ENCODE measurements around the gene PRR33. TPM values are rescaled to one million over a fixed set of nuclear protein-coding genes. Genes with fewer than 3 reads are reported as not detected.

Gene PRR33
- total RNA-seq, 4 donors from 2014 or later = not detected

DNA sequence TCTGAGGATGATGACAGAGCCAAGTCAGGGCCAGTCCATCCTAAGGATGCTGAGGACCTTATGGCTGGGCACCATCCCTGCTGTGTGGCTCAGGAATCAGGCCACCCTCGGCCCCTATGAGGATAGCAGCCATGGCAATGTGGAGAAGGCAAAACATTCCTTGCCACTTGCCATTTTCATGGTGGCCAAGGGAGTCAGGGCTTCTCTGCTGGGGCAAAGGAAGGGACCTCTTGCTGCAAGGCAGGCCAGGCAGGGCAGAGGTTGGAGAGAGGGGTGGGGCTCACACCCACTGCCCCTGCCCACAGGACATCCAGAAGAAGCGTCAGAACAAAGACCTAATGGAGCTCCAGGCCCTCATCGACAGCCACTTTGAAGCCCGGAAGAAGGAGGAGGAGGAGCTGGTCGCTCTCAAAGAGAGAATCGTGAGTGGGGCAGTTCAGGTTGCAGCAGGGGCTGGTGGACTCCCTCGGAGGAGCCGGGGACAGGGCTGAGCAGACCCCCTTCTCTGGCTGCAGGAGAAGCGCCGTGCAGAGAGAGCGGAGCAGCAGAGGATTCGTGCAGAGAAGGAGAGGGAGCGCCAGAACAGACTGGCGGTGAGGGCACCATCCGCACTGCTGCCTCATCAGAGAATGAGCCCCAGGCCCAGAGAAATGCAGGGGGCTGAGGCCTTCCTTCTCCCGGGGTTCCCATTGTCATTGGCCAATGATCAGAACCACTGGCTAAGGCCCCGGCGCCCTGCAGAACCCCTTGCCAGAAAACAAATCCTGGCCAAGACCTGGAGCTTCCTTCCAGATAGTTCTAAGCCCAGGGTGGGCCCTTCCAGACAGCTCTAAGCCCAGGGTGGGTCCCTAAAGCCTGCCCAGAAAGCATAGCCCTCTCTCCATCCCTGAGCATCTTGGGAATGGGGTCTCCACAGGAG lies 42.0 kb upstream of the PRR33 start:
- WGBS, 2 donors (ENCODE audit: low coverage in 1 of 2) = 60 to 96% methylated on average over 2 to 10 of the region's 18 CpGs
- no peak for TF ChIP-seq EP300 (IDR thresholded peaks at IDR 0.05)
- no peak for TF ChIP-seq POLR2A (IDR thresholded peaks at IDR 0.05)
- TF ChIP-seq, protein P1, sequence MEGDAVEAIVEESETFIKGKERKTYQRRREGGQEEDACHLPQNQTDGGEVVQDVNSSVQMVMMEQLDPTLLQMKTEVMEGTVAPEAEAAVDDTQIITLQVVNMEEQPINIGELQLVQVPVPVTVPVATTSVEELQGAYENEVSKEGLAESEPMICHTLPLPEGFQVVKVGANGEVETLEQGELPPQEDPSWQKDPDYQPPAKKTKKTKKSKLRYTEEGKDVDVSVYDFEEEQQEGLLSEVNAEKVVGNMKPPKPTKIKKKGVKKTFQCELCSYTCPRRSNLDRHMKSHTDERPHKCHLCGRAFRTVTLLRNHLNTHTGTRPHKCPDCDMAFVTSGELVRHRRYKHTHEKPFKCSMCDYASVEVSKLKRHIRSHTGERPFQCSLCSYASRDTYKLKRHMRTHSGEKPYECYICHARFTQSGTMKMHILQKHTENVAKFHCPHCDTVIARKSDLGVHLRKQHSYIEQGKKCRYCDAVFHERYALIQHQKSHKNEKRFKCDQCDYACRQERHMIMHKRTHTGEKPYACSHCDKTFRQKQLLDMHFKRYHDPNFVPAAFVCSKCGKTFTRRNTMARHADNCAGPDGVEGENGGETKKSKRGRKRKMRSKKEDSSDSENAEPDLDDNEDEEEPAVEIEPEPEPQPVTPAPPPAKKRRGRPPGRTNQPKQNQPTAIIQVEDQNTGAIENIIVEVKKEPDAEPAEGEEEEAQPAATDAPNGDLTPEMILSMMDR (IDR thresholded peaks at IDR 0.05) = no peak
- TF ChIP-seq POLR2AphosphoS5 (IDR thresholded peaks at IDR 0.05) = no peak

DNA sequence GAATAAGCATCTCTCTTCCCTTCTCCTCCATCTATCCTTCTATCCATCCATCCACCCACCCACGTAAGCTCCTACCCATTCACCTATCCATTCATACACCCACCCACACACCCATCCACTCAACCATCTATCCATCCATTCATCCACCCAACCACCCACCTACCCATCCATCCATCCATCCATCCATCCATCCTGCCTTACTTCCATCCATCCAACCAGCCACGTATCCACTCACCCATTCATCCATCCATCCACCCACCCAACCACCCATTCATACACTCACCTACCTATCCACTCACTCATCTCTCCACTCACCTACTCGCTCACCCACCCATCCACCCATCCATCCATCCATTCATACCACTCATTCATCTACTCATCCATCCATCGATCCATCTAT lies 41.0 kb upstream of the PRR33 start:
- 97 to 100% methylated on average over 4 of the region's 4 CpGs for WGBS, 2 donors (ENCODE audit: low coverage in 1 of 2)
- Histone ChIP-seq H3K4me1 (peaks cover 0 to 21% (median 7%) of the 10 kb centered on the region in 3 donors), H3K36me3 (no peaks in the 10 kb centered on the region), H3K9me3 (no peaks in the 10 kb centered on the region), H3K4me3 (no peak overlapping the region), H3K27ac (peak overlapping the region in 1 of 4 donors; percentile 74), H3K27me3 (peaks cover 3% of the 10 kb centered on the region)
- no peak for ATAC-seq
- no peak for TF ChIP-seq POLR2A (IDR thresholded peaks at IDR 0.05)

More for the DNA sequence above, 42.0 kb upstream of the PRR33 start:
- no peak overlapping the region for H3K4me3 ChIP-seq
- H3K4me1 ChIP-seq = peaks cover 0 to 17% (median 0%) of the 10 kb centered on the region in 3 donors
- ATAC-seq = no peak
- no peaks in the 10 kb centered on the region for H3K9me3 ChIP-seq
- H3K27ac ChIP-seq = no peak overlapping the region
- peaks cover 13% of the 10 kb centered on the region for H3K27me3 ChIP-seq
- no peaks in the 10 kb centered on the region for H3K36me3 ChIP-seq

- H3K27ac ChIP-seq = peak overlapping the region in 2 of 4 donors; percentile 14 to 74
- no peak overlapping the region for H3K4me3 ChIP-seq
- no peaks in the 10 kb centered on the region for H3K27me3 ChIP-seq
- H3K9me3 ChIP-seq = no peaks in the 10 kb centered on the region
- ATAC-seq = no peak
- TF ChIP-seq POLR2AphosphoS5 (IDR thresholded peaks at IDR 0.05) (no peak), POLR2A (IDR thresholded peaks at IDR 0.05) (no peak), EP300 (IDR thresholded peaks at IDR 0.05) (no peak)
- TF ChIP-seq, protein P1 (IDR thresholded peaks at IDR 0.05) = no peak
- WGBS, 2 donors (ENCODE audit: low coverage in 1 of 2) = 68 to 71% methylated on average over 1 to 5 of the region's 11 CpGs
- H3K4me1 ChIP-seq = peaks cover 0 to 26% (median 12%) of the 10 kb centered on the region in 3 donors
- no peaks in the 10 kb centered on the region for H3K36me3 ChIP-seq
Observed at GRCh38 chr11:1932105-1932480, 40.4 kb upstream of the PRR33 start.

DNA sequence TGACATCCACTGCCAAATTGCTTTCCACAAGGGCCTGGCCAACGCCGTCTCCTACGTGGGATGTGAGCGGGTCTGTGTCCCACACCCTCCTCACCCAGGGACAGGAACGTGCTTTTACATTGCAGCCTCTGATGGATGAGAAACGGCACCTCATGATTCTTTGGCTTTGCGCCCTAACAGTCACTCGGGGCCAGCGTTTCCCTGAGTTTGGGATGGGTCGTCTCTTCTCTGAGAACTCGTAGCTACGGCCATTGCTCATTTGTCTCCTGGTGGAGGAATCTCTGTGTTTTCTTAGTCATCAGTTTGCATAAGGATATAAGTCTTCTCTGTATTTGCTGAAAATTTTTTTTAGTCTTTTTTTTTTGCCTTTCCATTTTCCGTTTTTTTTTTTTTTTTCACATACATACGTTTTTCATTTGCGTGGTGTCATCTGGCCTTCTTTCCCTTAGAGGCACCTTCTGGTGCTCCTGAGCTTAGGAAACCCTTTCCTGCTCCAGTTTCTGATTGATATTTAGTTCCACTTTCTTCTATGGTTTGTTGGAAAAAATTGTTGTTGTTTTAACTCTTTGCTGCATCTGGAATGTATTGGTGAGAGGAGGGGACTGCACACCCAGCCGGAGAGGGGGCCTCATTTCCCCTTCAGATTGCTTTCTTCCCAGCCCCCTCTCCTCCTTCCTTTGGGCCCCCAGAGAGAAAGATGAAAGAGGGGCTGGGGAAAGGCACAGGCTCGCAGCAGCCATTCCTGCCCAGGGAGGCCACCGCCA lies 39.8 kb upstream of the PRR33 start:
- Histone ChIP-seq H3K4me1 (peaks cover 0 to 32% (median 16%) of the 10 kb centered on the region in 3 donors), H3K27ac (peak overlapping the region in 2 of 4 donors; percentile 14 to 74), H3K4me3 (no peak overlapping the region), H3K9me3 (no peaks in the 10 kb centered on the region), H3K27me3 (no peaks in the 10 kb centered on the region), H3K36me3 (no peaks in the 10 kb centered on the region)
- 24 to 31% methylated on average over 11 to 15 of the region's 18 CpGs for WGBS, 2 donors (ENCODE audit: low coverage in 1 of 2)
- TF ChIP-seq, protein P1 (IDR thresholded peaks at IDR 0.05) = no peak
- TF ChIP-seq EP300 (IDR thresholded peaks at IDR 0.05) = no peak
- no peak for TF ChIP-seq POLR2A (IDR thresholded peaks at IDR 0.05)
- TF ChIP-seq POLR2AphosphoS5 (IDR thresholded peaks at IDR 0.05) = no peak
- peak; percentile 29 for ATAC-seq

DNA sequence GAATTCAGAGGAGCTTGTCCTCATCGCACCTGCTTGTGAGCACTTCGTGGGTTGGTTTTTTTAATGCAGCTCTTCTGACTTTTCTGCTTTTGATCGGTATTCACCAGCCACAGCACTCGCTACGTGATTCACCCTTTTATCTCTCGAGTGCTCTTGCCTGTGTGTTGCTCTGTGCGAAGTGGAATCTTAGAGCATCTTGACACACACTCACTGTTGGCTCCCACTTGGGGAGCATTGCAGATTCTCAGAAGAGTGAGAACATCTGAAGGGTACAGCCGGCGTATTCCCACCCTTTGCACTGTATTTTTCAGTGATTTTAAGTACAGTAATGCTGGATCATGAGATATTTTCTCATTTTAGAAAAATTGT lies 38.8 kb upstream of the PRR33 start:
- ATAC-seq = peak; percentile 37
- 89 to 95% methylated on average over 6 to 8 of the region's 9 CpGs for WGBS, 2 donors (ENCODE audit: low coverage in 1 of 2)
- Histone ChIP-seq H3K27me3 (peaks cover 2% of the 10 kb centered on the region), H3K36me3 (no peaks in the 10 kb centered on the region), H3K27ac (peak overlapping the region in 2 of 4 donors; percentile 7 to 74), H3K9me3 (no peaks in the 10 kb centered on the region), H3K4me3 (no peak overlapping the region), H3K4me1 (peaks cover 0 to 32% (median 16%) of the 10 kb centered on the region in 3 donors)
- TF ChIP-seq POLR2A (IDR thresholded peaks at IDR 0.05) (no peak), EP300 (IDR thresholded peaks at IDR 0.05) (no peak), POLR2AphosphoS5 (IDR thresholded peaks at IDR 0.05) (no peak)
- TF ChIP-seq, protein P1 (IDR thresholded peaks at IDR 0.05) = no peak
